CD4-positive, CD25-positive, alpha-beta regulatory T cell (primary cell): ENCODE measurements around the gene GMIP. TPM values are rescaled to one million over a fixed set of nuclear protein-coding genes. Genes with fewer than 3 reads are reported as not detected.
A peak's percentile ranks its signal among the peaks of the same experiment; 100 is the strongest.

Experiments used
- ATAC-seq, 2 donors: fragments of 150-1000 bp; cut with Tn5 transposase; one replicate each; pipeline ENCODE4 v1.10.0; 2021; ENCODE audit warnings: low read depth in 2 of 2, moderate number of reproducible peaks in 2 of 2, moderate library complexity in 1 of 2
- DNase-seq, 3 donors: peaks; one replicate each; pipeline versions ENCODE4 v3.0.0 to v3.0.0-alpha.2; 2012 to 2022; ENCODE audit warnings: mixed read lengths in 1 of 3
- H3K27ac ChIP-seq: one replicate; pipeline ENCODE4 v1.7.0; 2013; ENCODE audit warnings: mild to moderate bottlenecking, low read length; ENCODE audit not compliant: insufficient read depth, poor library complexity, severe bottlenecking
- H3K27me3 ChIP-seq: one replicate; pipeline ENCODE4 v1.7.0; 2013; ENCODE audit warnings: low read length; ENCODE audit not compliant: control insufficient read depth, insufficient read depth
- H3K36me3 ChIP-seq: one replicate; pipeline ENCODE4 v1.7.0; 2013; ENCODE audit warnings: mild to moderate bottlenecking, low read length, moderate library complexity; ENCODE audit not compliant: control insufficient read depth, insufficient read depth
- H3K4me1 ChIP-seq: 2 replicates; pipeline ENCODE4 v1.7.0; 2013; ENCODE audit warnings: mild to moderate bottlenecking, low read length; ENCODE audit not compliant: insufficient read depth, control insufficient read depth, poor library complexity, severe bottlenecking
- H3K4me3 ChIP-seq: one replicate; pipeline ENCODE4 v1.7.0; 2013; ENCODE audit warnings: low read depth, mild to moderate bottlenecking, low read length, moderate library complexity
- H3K9me3 ChIP-seq, 2 experiments: 1 replicate in 1 of 2; 2 replicates in 1 of 2; pipeline ENCODE4 v1.7.0; 2013; ENCODE audit warnings: low read length in 2 of 2, mild to moderate bottlenecking in 1 of 2, moderate library complexity in 1 of 2; ENCODE audit not compliant: control insufficient read depth in 2 of 2
- H3K27ac Mint-ChIP-seq, 3 donors: one replicate each; pipeline ENCODE4 v1.8.0; 2020 to 2022; ENCODE audit warnings: mild to moderate bottlenecking in 3 of 3, mixed read lengths in 3 of 3, moderate library complexity in 2 of 3
- H3K27me3 Mint-ChIP-seq: one replicate; pipeline ENCODE4 v1.8.0; 2022; ENCODE audit warnings: mild to moderate bottlenecking, mixed read lengths
- H3K36me3 Mint-ChIP-seq: one replicate; pipeline ENCODE4 v1.8.0; 2020; ENCODE audit warnings: mixed read lengths
- H3K4me1 Mint-ChIP-seq, 4 donors: one replicate each; pipeline ENCODE4 v1.8.0; 2020 to 2022; ENCODE audit warnings: mixed read lengths in 4 of 4, mild to moderate bottlenecking in 1 of 4
- H3K4me3 Mint-ChIP-seq, 4 donors: one replicate each; pipeline ENCODE4 v1.8.0; 2020 to 2022; ENCODE audit warnings: mild to moderate bottlenecking in 4 of 4, mixed read lengths in 4 of 4, moderate library complexity in 3 of 4
- H3K9me3 Mint-ChIP-seq, 7 donors: one replicate each; pipeline ENCODE4 v1.8.0; 2020 to 2022; ENCODE audit warnings: mixed read lengths in 7 of 7, mild to moderate bottlenecking in 3 of 7, moderate library complexity in 2 of 7
- polyA plus RNA-seq, 4 donors: library from polyadenylated mRNA; unstranded; fragments of 300-500 nt; fragmentation: Illumina TruSeq; gene quantifications; one replicate each; pipeline ENCODE4 v1.2.3, GENCODE V29; 2021
- total RNA-seq: library from RNA; stranded (reverse); gene quantifications from one replicate; pipeline ENCODE4 v1.2.3, GENCODE V29; 2022

GMIP gene
- total and polyA plus RNA-seq, 5 donors from 2014 or later: 42.1 to 155 (median 46.4) TPM

- Histone ChIP-seq H3K4me3 (no peak overlapping the region), H3K27ac (no peak overlapping the region), H3K27me3 (no peaks in the 10 kb centered on the region), H3K9me3 (no peaks in the 10 kb centered on the region), H3K4me1 (peaks cover 8% of the 10 kb centered on the region), H3K36me3 (peaks cover 70% of the 10 kb centered on the region)
- DNase-seq: no peak
- peaks cover 35% of the 10 kb centered on the region for H3K36me3 Mint-ChIP-seq
- no peak for ATAC-seq
- H3K9me3 Mint-ChIP-seq: peaks cover 0 to 2% (median 0%) of the 10 kb centered on the region in 7 donors
- no peak overlapping the region for H3K27ac Mint-ChIP-seq
- no peak overlapping the region for H3K4me3 Mint-ChIP-seq
- H3K4me1 Mint-ChIP-seq: peaks cover 0 to 46% (median 13%) of the 10 kb centered on the region in 4 donors
- no peaks in the 10 kb centered on the region for H3K27me3 Mint-ChIP-seq
Measured at GRCh38 chr19:19637186-19637522, 6.3 kb downstream of the GMIP start.

- Mint-ChIP-seq H3K4me1 (peaks cover 0 to 41% (median 9%) of the 10 kb centered on the region in 4 donors), H3K27me3 (no peaks in the 10 kb centered on the region), H3K36me3 (peaks cover 35% of the 10 kb centered on the region), H3K4me3 (no peak overlapping the region), H3K9me3 (peaks cover 0 to 2% (median 0%) of the 10 kb centered on the region in 7 donors), H3K27ac (no peak overlapping the region)
- Histone ChIP-seq H3K27ac (no peak overlapping the region), H3K4me1 (peaks cover 3% of the 10 kb centered on the region), H3K4me3 (no peak overlapping the region), H3K9me3 (no peaks in the 10 kb centered on the region), H3K36me3 (peaks cover 71% of the 10 kb centered on the region), H3K27me3 (no peaks in the 10 kb centered on the region)
- DNase-seq (no peak), ATAC-seq (no peak)
Measured at GRCh38 chr19:19636573-19637185, 6.8 kb downstream of the GMIP start.

GRCh38 chr19:19635313-19635702, 8.1 kb downstream of the GMIP start:
- Mint-ChIP-seq H3K4me1 (peaks cover 0 to 39% (median 8%) of the 10 kb centered on the region in 4 donors), H3K9me3 (peaks cover 0 to 2% (median 0%) of the 10 kb centered on the region in 7 donors), H3K4me3 (peak overlapping the region in 1 of 4 donors; percentile 35), H3K27ac (peak overlapping the region in 1 of 3 donors; percentile 82), H3K36me3 (peaks cover 35% of the 10 kb centered on the region), H3K27me3 (no peaks in the 10 kb centered on the region)
- H3K27ac ChIP-seq: no peak overlapping the region
- H3K36me3 ChIP-seq: peaks cover 78% of the 10 kb centered on the region
- H3K4me1 ChIP-seq: no peaks in the 10 kb centered on the region
- no peak overlapping the region for H3K4me3 ChIP-seq
- no peaks in the 10 kb centered on the region for H3K27me3 ChIP-seq
- no peaks in the 10 kb centered on the region for H3K9me3 ChIP-seq
- no peak for ATAC-seq
- DNase-seq: no peak

- Mint-ChIP-seq H3K27me3 (no peaks in the 10 kb centered on the region), H3K36me3 (peaks cover 35% of the 10 kb centered on the region), H3K27ac (peak overlapping the region in 1 of 3 donors; percentile 78), H3K4me3 (peak overlapping the region in 1 of 4 donors; percentile 28), H3K9me3 (peaks cover 0 to 2% (median 0%) of the 10 kb centered on the region in 7 donors), H3K4me1 (peaks cover 0 to 33% (median 8%) of the 10 kb centered on the region in 4 donors)
- no peaks in the 10 kb centered on the region for H3K9me3 ChIP-seq
- ATAC-seq (no peak), DNase-seq (no peak)
- H3K36me3 ChIP-seq: peaks cover 73% of the 10 kb centered on the region
- no peaks in the 10 kb centered on the region for H3K4me1 ChIP-seq
- H3K27me3 ChIP-seq: no peaks in the 10 kb centered on the region
- no peak overlapping the region for H3K27ac ChIP-seq
- no peak overlapping the region for H3K4me3 ChIP-seq
Measured at GRCh38 chr19:19634516-19635312, 8.7 kb downstream of the GMIP start.

GRCh38 chr19:19633711-19634515, 9.5 kb downstream of the GMIP start:
- ATAC-seq (no peak), DNase-seq (no peak)
- Mint-ChIP-seq H3K4me3 (peak overlapping the region in 2 of 4 donors; percentile 43 to 77), H3K36me3 (peaks cover 35% of the 10 kb centered on the region), H3K27me3 (no peaks in the 10 kb centered on the region), H3K9me3 (peaks cover 0 to 2% (median 0%) of the 10 kb centered on the region in 7 donors), H3K4me1 (peaks cover 0 to 31% (median 8%) of the 10 kb centered on the region in 4 donors), H3K27ac (peak overlapping the region in 2 of 3 donors; percentile 78 to 93)
- no peaks in the 10 kb centered on the region for H3K9me3 ChIP-seq
- H3K36me3 ChIP-seq: peaks cover 66% of the 10 kb centered on the region
- peaks cover 1% of the 10 kb centered on the region for H3K4me1 ChIP-seq
- H3K27me3 ChIP-seq: no peaks in the 10 kb centered on the region
- H3K27ac ChIP-seq: no peak overlapping the region
- no peak overlapping the region for H3K4me3 ChIP-seq

GRCh38 chr19:19632661-19633060, 10.8 kb downstream of the GMIP start:
- H3K4me3 ChIP-seq: no peak overlapping the region
- H3K27me3 ChIP-seq: no peaks in the 10 kb centered on the region
- peaks cover 57% of the 10 kb centered on the region for H3K36me3 ChIP-seq
- H3K4me1 ChIP-seq: peaks cover 6% of the 10 kb centered on the region
- no peak for ATAC-seq
- no peaks in the 10 kb centered on the region for H3K27me3 Mint-ChIP-seq
- H3K4me1 Mint-ChIP-seq: peaks cover 0 to 34% (median 7%) of the 10 kb centered on the region in 4 donors
- DNase-seq: no peak
- H3K36me3 Mint-ChIP-seq: peaks cover 32% of the 10 kb centered on the region
- no peak overlapping the region for H3K27ac ChIP-seq
- peak overlapping the region in 2 of 4 donors; percentile 38 to 77 for H3K4me3 Mint-ChIP-seq
- peaks cover 0 to 2% (median 0%) of the 10 kb centered on the region in 7 donors for H3K9me3 Mint-ChIP-seq
- H3K27ac Mint-ChIP-seq: peak overlapping the region in 1 of 3 donors; percentile 10
- H3K9me3 ChIP-seq: no peaks in the 10 kb centered on the region

GRCh38 chr19:19631346-19631745, 12.1 kb downstream of the GMIP start:
- Mint-ChIP-seq H3K27ac (peak overlapping the region in 1 of 3 donors; percentile 52), H3K9me3 (peaks cover 0 to 2% (median 0%) of the 10 kb centered on the region in 7 donors), H3K4me1 (peaks cover 1 to 41% (median 16%) of the 10 kb centered on the region in 4 donors), H3K36me3 (peaks cover 36% of the 10 kb centered on the region), H3K4me3 (peak overlapping the region in 1 of 4 donors; percentile 84), H3K27me3 (no peaks in the 10 kb centered on the region)
- Histone ChIP-seq H3K4me3 (no peak overlapping the region), H3K27ac (no peak overlapping the region), H3K4me1 (peaks cover 19% of the 10 kb centered on the region), H3K9me3 (no peaks in the 10 kb centered on the region), H3K27me3 (no peaks in the 10 kb centered on the region), H3K36me3 (peaks cover 46% of the 10 kb centered on the region)
- ATAC-seq (no peak), DNase-seq (no peak)
